Lung (tissue), 12 donors: ENCODE measurements around the gene RBM33. TPM values are rescaled to one million over a fixed set of nuclear protein-coding genes. Genes with fewer than 3 reads are reported as not detected.
A peak's percentile ranks its signal among the peaks of the same experiment; 100 is the strongest.

ENCODE experiments used
- ATAC-seq: fragments of 200-7000 bp; cut with Tn5 transposase; one replicate; pipeline ENCODE4 v1.9.1; 2020; ENCODE audit warnings: moderate number of reproducible peaks; ENCODE audit not compliant: insufficient read depth, low FRiP score
- DNase-seq, 3 donors: peaks; one replicate each; pipeline ENCODE4 v3.0.0-alpha.2; 2013 to 2017
- H3K27ac ChIP-seq, 2 donors: one replicate each; pipeline ENCODE4 v1.5.1; 2013; ENCODE audit warnings: mild to moderate bottlenecking in 2 of 2, moderate library complexity in 2 of 2, control low read depth in 1 of 2, inconsistent platforms in 1 of 2, low read depth in 1 of 2, low read length in 1 of 2
- H3K27me3 ChIP-seq, 3 donors: one replicate each; pipeline ENCODE4 v1.5.1; 2013; ENCODE audit warnings: low read length in 2 of 3; ENCODE audit not compliant: control insufficient read depth in 3 of 3, insufficient read depth in 3 of 3
- H3K36me3 ChIP-seq, 4 donors: one replicate each; pipeline ENCODE4 v1.5.1; 2013; ENCODE audit warnings: low read length in 4 of 4, mild to moderate bottlenecking in 1 of 4, moderate library complexity in 1 of 4; ENCODE audit not compliant: control insufficient read depth in 4 of 4, insufficient read depth in 4 of 4
- H3K4me1 ChIP-seq, 5 donors: one replicate each; pipeline ENCODE4 v1.5.1; 2013; ENCODE audit warnings: low read length in 5 of 5, mild to moderate bottlenecking in 2 of 5, moderate library complexity in 1 of 5; ENCODE audit not compliant: control insufficient read depth in 5 of 5, insufficient read depth in 5 of 5
- H3K4me3 ChIP-seq: one replicate; pipeline ENCODE4 v1.5.1; 2013; ENCODE audit warnings: mild to moderate bottlenecking, control low read depth, moderate library complexity
- H3K9ac ChIP-seq, 2 donors: one replicate each; pipeline ENCODE4 v1.5.1; 2013; ENCODE audit warnings: low read length in 2 of 2, control low read depth in 1 of 2; ENCODE audit not compliant: insufficient read depth in 1 of 2
- H3K9me3 ChIP-seq, 4 donors: one replicate each; pipeline ENCODE4 v1.5.1; 2013; ENCODE audit warnings: low read length in 3 of 4, mild to moderate bottlenecking in 1 of 4, moderate library complexity in 1 of 4; ENCODE audit not compliant: control insufficient read depth in 4 of 4, insufficient read depth in 3 of 4
- WGBS, 2 donors: extraction: QIAGEN DNeasy Blood & Tissue Kit; methylation state at CpG; one replicate each; pipeline ENCODE4 v1.1.7; 2013; 5-methylcytosine and 5-hydroxymethylcytosine counted together
- polyA plus RNA-seq, 2 donors: library from polyadenylated mRNA; stranded (reverse); fragments of 200-250 nt; gene quantifications; one replicate each; pipeline ENCODE4 v1.2.1, GENCODE V29; 2013
- total RNA-seq, 2 donors: library from RNA; depleted of rRNA in 1 of 2; stranded (reverse); fragments of >200 nt in 1 of 2; gene quantifications; one replicate each; pipeline ENCODE4 v1.2.1, GENCODE V29; 2014 to 2021
- TF ChIP-seq, protein P1 (sequence below): IDR thresholded peaks from 2 replicates; pipeline ENCODE4 v1.5.1; 2012; ENCODE audit warnings: mild to moderate bottlenecking; ENCODE audit errors: control extremely low read depth, extremely low read depth
- donor health status: control.
- donor health status: control.
- donor health status: Bipolar disorder and iron deficiency.
- donor health status: healthy.
- donor health status: DM: yes; HTN: yes; CAD: no.

RBM33 gene
- total and polyA plus RNA-seq, 4 donors = 15.3 to 99.6 (median 43.2) TPM

DNA sequence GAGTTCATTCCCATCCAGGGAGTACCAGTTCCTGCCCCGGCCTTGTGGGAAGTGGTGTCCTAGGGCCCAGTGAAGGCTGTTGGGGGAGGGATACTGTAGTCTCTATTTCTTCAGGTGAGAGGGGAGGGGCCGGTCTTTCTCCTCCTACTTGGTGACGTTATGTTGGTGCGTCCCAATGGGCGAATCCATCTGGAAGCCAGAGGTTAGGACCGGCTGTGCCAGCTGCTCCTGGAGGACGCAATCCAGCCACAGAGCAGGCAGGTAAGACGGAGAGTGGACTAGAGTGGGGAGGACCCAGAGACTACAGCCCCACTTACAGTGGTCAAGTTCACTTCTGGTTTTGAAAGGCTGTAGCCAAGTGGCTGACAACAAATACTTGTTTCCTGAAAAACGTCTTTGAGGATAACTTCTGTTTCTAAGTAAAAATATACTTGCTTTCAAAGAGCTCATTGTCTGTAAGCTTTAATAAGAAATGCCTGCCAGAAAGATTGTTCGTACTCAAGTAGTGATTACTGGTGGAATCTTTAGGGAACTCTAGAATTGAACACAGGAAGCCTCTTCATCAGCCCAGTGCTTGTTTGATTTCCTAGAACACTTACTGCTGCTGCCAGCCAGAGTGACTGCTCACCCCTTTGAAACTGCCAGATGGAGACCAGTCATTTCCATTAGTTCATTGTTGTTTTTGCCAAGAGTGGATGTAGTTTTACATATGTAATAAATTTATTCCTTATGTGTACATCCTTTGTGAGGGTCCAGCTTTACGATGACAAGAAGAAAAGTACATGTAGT, 25.4 kb downstream of the RBM33 start:
- 61 to 76% methylated on average over 11 of the region's 11 CpGs for WGBS, 2 donors
- Histone ChIP-seq H3K36me3 (peaks cover 2 to 6% (median 5%) of the 10 kb centered on the region in 4 donors), H3K9ac (no peak overlapping the region), H3K27me3 (no peaks in the 10 kb centered on the region), H3K27ac (peak overlapping the region; percentile 1 to 40), H3K4me1 (peaks cover 0 to 23% (median 7%) of the 10 kb centered on the region in 5 donors), H3K4me3 (no peak overlapping the region), H3K9me3 (no peaks in the 10 kb centered on the region)
- DNase-seq (peak; percentile 27 to 55 (median 51)), ATAC-seq (peak; percentile 77)
- TF ChIP-seq, protein P1, sequence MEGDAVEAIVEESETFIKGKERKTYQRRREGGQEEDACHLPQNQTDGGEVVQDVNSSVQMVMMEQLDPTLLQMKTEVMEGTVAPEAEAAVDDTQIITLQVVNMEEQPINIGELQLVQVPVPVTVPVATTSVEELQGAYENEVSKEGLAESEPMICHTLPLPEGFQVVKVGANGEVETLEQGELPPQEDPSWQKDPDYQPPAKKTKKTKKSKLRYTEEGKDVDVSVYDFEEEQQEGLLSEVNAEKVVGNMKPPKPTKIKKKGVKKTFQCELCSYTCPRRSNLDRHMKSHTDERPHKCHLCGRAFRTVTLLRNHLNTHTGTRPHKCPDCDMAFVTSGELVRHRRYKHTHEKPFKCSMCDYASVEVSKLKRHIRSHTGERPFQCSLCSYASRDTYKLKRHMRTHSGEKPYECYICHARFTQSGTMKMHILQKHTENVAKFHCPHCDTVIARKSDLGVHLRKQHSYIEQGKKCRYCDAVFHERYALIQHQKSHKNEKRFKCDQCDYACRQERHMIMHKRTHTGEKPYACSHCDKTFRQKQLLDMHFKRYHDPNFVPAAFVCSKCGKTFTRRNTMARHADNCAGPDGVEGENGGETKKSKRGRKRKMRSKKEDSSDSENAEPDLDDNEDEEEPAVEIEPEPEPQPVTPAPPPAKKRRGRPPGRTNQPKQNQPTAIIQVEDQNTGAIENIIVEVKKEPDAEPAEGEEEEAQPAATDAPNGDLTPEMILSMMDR = no peak

DNA sequence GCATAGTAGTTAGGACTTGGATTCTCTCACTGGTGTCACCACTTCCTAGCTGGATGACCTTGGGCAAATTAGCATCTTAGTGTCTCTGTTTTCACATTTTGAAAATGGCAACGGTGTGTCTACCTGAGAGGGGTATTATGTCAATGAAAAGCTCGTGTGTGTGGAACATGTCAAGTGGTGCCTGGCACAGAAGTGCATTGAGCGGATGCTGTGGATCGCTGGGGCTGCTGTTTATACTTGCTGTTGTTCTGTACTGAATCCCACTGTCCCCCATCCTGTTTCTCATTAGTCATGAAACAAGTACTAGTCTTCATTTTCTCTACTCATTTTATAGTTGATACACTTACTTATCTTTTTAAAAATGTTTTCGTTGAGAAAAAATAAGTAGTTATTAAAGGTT, 26.1 kb downstream of the RBM33 start:
- H3K4me1 ChIP-seq = peaks cover 0 to 26% (median 7%) of the 10 kb centered on the region in 5 donors
- no peaks in the 10 kb centered on the region for H3K9me3 ChIP-seq
- H3K27me3 ChIP-seq = no peaks in the 10 kb centered on the region
- peaks cover 2% of the 10 kb centered on the region in 4 donors for H3K36me3 ChIP-seq
- no peak overlapping the region for H3K9ac ChIP-seq
- ATAC-seq (no peak), DNase-seq (no peak)
- TF ChIP-seq, protein P1 = no peak
- no peak overlapping the region for H3K4me3 ChIP-seq
- H3K27ac ChIP-seq = peak overlapping the region in 1 of 2 donors; percentile 40
- WGBS, 2 donors = 45 to 76% methylated on average over 5 of the region's 5 CpGs

DNA sequence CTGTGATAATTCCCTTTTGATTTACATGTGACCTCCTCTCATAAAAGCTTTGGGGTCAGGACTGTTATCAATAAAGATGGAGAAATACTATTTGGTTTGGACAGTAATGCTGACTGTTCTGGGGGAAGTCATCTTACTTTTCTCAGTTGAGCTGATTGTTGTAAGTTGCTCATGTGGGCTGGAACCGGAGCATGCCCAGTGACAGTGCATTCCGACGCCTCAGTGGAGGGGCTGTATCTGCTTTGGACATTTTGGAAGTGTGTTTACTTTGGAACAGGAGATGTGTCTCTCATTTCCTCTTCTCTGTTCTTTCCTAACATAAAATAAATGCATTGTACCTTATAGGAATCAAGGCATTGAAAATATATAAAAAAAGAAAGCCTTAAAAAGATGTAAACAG, 30.1 kb downstream of the RBM33 start:
- no peak overlapping the region for H3K9ac ChIP-seq
- H3K4me3 ChIP-seq = no peak overlapping the region
- H3K27ac ChIP-seq = no peak overlapping the region
- no peak for ATAC-seq
- peaks cover 2 to 7% (median 4%) of the 10 kb centered on the region in 4 donors for H3K36me3 ChIP-seq
- no peaks in the 10 kb centered on the region for H3K27me3 ChIP-seq
- H3K9me3 ChIP-seq = no peaks in the 10 kb centered on the region
- no peak for DNase-seq
- peaks cover 0 to 26% (median 0%) of the 10 kb centered on the region in 5 donors for H3K4me1 ChIP-seq
- TF ChIP-seq, protein P1 = no peak
- 79 to 84% methylated on average over 3 of the region's 3 CpGs for WGBS, 2 donors
